Duodenal mucosa (tissue), 2 donors: ENCODE results near the gene ENTREP3.
"Not testable (repeated sequence)": the region's sequence is repeated elsewhere in the genome, so short reads cannot be mapped to it uniquely, and the experiment has no call there.

Source experiments
- H3K27ac ChIP-seq: one replicate; pipeline ENCODE4 v1.7.0; 2013; ENCODE audit warnings: low read depth, low read length
- H3K27me3 ChIP-seq, 2 donors: one replicate each; pipeline ENCODE4 v1.7.0; 2013; ENCODE audit warnings: low read length in 2 of 2, control low read depth in 1 of 2; ENCODE audit not compliant: insufficient read depth in 2 of 2, control insufficient read depth in 1 of 2
- H3K36me3 ChIP-seq, 2 donors: one replicate each; pipeline ENCODE4 v1.7.0; 2013; ENCODE audit warnings: low read length in 2 of 2, control low read depth in 1 of 2; ENCODE audit not compliant: insufficient read depth in 2 of 2, control insufficient read depth in 1 of 2
- H3K4me1 ChIP-seq, 2 donors: one replicate each; pipeline ENCODE4 v1.7.0; 2013; ENCODE audit warnings: low read length in 2 of 2, control low read depth in 1 of 2; ENCODE audit not compliant: insufficient read depth in 2 of 2, control insufficient read depth in 1 of 2
- H3K4me3 ChIP-seq, 2 donors: one replicate each; pipeline ENCODE4 v1.7.0; 2013; ENCODE audit warnings: low read length in 2 of 2, low read depth in 1 of 2
- H3K9ac ChIP-seq, 2 donors: one replicate each; pipeline ENCODE4 v1.7.0; 2013; ENCODE audit warnings: low read length in 2 of 2, low read depth in 1 of 2
- H3K9me3 ChIP-seq, 2 donors: one replicate each; pipeline ENCODE4 v1.7.0; 2013; ENCODE audit warnings: low read length in 2 of 2, control low read depth in 1 of 2; ENCODE audit not compliant: control insufficient read depth in 1 of 2

Gene ENTREP3

DNA sequence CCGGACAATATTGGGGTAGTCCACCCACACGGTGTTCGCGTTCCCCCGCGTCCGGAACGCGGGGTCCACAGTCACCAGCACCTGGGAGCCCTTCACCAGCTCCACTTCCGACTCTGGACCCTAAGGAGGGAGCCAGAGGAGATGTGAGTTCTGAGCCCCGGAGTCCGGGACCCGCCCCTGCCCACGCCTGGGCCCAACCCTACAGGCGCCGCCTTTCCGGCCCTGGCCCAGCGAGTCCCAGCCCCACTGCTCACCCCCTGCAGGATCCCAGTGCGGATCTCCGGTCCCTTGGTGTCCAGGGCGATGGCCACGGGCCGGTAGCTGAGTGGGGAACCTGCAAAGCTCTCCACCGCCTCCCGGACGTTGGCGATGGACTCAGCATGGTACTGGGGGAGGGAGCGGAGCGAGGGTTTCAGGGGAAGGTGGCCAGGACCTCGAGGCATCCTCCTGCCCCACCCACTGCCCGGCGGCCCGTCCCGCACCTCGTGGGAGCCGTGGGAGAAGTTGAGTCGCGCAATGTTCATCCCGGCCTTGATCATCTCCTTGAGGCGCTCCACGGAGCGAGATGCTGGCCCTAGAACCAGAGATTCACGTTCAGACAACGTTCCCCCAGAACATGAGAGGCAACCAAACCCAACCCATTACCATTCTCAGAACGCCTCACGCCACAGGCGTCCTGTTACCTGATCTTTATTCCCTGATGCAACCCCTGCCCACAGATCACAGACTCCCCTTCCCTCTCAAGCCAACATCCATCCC lies 40.1 kb upstream of the ENTREP3 start:
- H3K4me3 ChIP-seq = no peak overlapping the region
- H3K9me3 ChIP-seq = no peaks in the 10 kb centered on the region
- peaks cover 6% of the 10 kb centered on the region in 2 donors for H3K4me1 ChIP-seq
- H3K9ac ChIP-seq = no peak overlapping the region
- peaks cover 0 to 3% of the 10 kb centered on the region in 2 donors for H3K36me3 ChIP-seq
- no peak overlapping the region for H3K27ac ChIP-seq
- peaks cover 0 to 7% of the 10 kb centered on the region in 2 donors for H3K27me3 ChIP-seq

DNA sequence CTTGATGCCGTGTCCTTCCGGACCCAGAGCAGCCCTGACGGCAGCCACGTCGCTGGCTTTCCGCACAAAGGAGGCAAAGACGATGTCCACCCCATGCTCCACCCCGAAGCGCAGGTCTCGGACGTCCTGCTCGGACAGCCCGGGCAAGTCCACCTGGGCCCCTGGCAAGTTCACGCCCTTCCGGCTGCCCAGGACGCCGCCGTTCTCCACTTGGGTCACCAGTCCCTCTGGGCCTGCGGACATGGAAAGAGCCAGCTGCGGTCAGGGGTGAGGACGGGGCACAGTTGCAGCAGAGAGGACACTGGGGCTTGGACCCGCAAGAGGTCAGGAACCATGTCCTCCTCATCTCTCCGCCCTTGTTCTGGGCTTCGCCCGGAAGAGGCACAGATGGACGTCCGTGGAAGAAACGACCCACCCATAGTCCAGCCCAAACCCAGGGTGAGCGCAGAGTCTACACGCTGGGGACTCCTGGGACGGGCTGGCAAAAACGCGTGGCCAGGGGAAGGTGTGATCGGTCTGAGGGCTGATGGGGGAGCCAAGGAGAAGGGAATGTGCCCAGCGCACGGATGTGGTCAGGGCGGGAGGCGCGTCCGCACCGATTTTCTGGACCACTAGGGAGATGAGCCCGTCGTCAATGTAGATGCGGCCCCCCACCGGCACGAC lies 39.4 kb upstream of the ENTREP3 start:
- no peak overlapping the region for H3K9ac ChIP-seq
- H3K27me3 ChIP-seq = peaks cover 0 to 7% of the 10 kb centered on the region in 2 donors
- no peak overlapping the region for H3K4me3 ChIP-seq
- no peak overlapping the region for H3K27ac ChIP-seq
- H3K36me3 ChIP-seq = peaks cover 0 to 3% of the 10 kb centered on the region in 2 donors
- no peaks in the 10 kb centered on the region for H3K4me1 ChIP-seq
- H3K9me3 ChIP-seq = no peaks in the 10 kb centered on the region

GRCh38 chr1:155293086-155293749 lies 37.9 kb upstream of the ENTREP3 start:
- no peaks in the 10 kb centered on the region for H3K4me1 ChIP-seq

GRCh38 chr1:155291006-155291405 lies 35.7 kb upstream of the ENTREP3 start:
- H3K36me3 ChIP-seq, H3K27ac ChIP-seq, H3K4me1 ChIP-seq: not testable (repeated sequence)

More at GRCh38 chr1:155293086-155293749, 37.9 kb upstream of the ENTREP3 start:
- H3K4me3 ChIP-seq = no peak overlapping the region
- H3K9ac ChIP-seq = no peak overlapping the region
- H3K36me3 ChIP-seq = peaks cover 0 to 7% of the 10 kb centered on the region in 2 donors
- peaks cover 0 to 7% of the 10 kb centered on the region in 2 donors for H3K27me3 ChIP-seq
- no peaks in the 10 kb centered on the region for H3K9me3 ChIP-seq
- no peak overlapping the region for H3K27ac ChIP-seq

GRCh38 chr1:155287987-155288543 lies 32.8 kb upstream of the ENTREP3 start:
- H3K27me3 ChIP-seq = no peaks in the 10 kb centered on the region
- H3K9me3 ChIP-seq = no peaks in the 10 kb centered on the region
- H3K4me3 ChIP-seq = no peak overlapping the region
- H3K9ac ChIP-seq = no peak overlapping the region
- H3K36me3 ChIP-seq = peaks cover 3 to 18% of the 10 kb centered on the region in 2 donors
- H3K4me1 ChIP-seq = no peaks in the 10 kb centered on the region
- no peak overlapping the region for H3K27ac ChIP-seq

More at GRCh38 chr1:155291006-155291405, 35.7 kb upstream of the ENTREP3 start:
- not testable (repeated sequence) for H3K27me3 ChIP-seq, H3K9ac ChIP-seq, H3K9me3 ChIP-seq, H3K4me3 ChIP-seq

GRCh38 chr1:155286544-155286943 lies 31.3 kb upstream of the ENTREP3 start:
- Histone ChIP-seq H3K9me3 (no peaks in the 10 kb centered on the region), H3K9ac (no peak overlapping the region), H3K36me3 (peaks cover 3 to 18% of the 10 kb centered on the region in 2 donors), H3K4me1 (no peaks in the 10 kb centered on the region), H3K27me3 (no peaks in the 10 kb centered on the region), H3K27ac (no peak overlapping the region), H3K4me3 (no peak overlapping the region)

DNA sequence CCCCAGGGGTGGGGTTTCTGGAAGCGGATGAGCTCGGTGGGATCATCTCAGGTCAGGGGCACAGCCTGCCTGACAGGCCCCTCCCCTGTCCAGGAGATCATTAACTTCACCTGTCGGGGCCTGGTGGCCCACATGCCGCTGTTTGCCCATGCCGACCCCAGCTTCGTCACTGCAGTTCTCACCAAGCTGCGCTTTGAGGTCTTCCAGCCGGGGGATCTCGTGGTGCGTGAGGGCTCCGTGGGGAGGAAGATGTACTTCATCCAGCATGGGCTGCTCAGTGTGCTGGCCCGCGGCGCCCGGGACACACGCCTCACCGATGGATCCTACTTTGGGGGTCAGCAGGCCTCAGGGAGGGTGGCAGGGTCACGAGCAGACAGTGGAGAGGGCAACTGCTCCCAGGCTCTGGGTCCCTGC lies 30.4 kb upstream of the ENTREP3 start:
- no peaks in the 10 kb centered on the region for H3K9me3 ChIP-seq
- peaks cover 3 to 18% of the 10 kb centered on the region in 2 donors for H3K36me3 ChIP-seq
- H3K4me1 ChIP-seq = no peaks in the 10 kb centered on the region
- H3K27ac ChIP-seq = no peak overlapping the region
- H3K9ac ChIP-seq = no peak overlapping the region
- H3K4me3 ChIP-seq = no peak overlapping the region
- H3K27me3 ChIP-seq = no peaks in the 10 kb centered on the region

DNA sequence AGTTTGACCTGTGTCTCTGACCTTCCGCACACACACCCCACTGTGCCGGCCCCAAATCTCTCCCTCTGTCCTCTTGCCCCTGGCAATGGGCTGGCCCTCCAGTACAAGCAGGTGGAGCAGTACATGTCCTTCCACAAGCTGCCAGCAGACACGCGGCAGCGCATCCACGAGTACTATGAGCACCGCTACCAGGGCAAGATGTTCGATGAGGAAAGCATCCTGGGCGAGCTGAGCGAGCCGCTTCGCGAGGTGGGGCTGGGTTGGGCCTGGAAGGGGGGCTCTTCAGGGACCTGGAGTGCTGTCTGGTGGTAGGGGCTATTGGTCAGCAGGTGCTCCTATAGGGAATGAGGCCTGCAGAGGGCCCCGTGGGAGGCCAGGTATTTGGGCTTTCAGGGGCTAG lies 29.8 kb upstream of the ENTREP3 start:
- Histone ChIP-seq H3K9me3 (no peaks in the 10 kb centered on the region), H3K9ac (no peak overlapping the region), H3K36me3 (peaks cover 3 to 18% of the 10 kb centered on the region in 2 donors)

GRCh38 chr1:155284476-155284875 lies 29.2 kb upstream of the ENTREP3 start:
- no peak overlapping the region for H3K27ac ChIP-seq
- peaks cover 3 to 18% of the 10 kb centered on the region in 2 donors for H3K36me3 ChIP-seq
- H3K4me1 ChIP-seq = no peaks in the 10 kb centered on the region
- H3K9ac ChIP-seq = no peak overlapping the region
- no peak overlapping the region for H3K4me3 ChIP-seq
- H3K9me3 ChIP-seq = no peaks in the 10 kb centered on the region
- no peaks in the 10 kb centered on the region for H3K27me3 ChIP-seq

More for the DNA sequence above, 29.8 kb upstream of the ENTREP3 start:
- no peaks in the 10 kb centered on the region for H3K27me3 ChIP-seq
- H3K4me3 ChIP-seq = no peak overlapping the region
- no peaks in the 10 kb centered on the region for H3K4me1 ChIP-seq
- H3K27ac ChIP-seq = no peak overlapping the region
